Middle frontal gyrus (tissue), 1 donor: ENCODE measurements around the gene KSR2.

ENCODE experiments used
- DNase-seq: peaks from one replicate; pipeline ENCODE4 v3.0.0-alpha.2; 2015; ENCODE audit warnings: low spot score; ENCODE audit errors: extremely low spot score

The KSR2 gene

DNA sequence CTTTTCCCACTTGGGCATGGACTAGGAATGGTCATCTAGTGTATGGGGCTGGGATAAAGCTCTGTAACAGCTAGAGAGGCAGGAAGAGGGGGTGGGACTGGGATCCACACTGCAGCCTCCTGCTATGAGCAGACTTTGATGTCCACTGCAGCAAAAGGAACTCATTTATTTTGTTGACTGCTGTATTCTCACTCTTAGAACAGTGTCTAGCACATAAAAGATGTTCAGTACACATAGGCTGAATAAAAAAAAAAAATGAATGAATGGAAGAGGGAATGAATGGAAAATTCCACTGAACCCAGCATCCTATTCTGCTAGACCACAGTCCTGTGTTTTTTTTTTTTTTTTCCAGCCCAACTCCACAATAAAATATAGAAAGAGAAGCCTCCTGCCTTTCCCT lies 501.2 kb downstream of the KSR2 start:
- DNase-seq = no peak

DNA sequence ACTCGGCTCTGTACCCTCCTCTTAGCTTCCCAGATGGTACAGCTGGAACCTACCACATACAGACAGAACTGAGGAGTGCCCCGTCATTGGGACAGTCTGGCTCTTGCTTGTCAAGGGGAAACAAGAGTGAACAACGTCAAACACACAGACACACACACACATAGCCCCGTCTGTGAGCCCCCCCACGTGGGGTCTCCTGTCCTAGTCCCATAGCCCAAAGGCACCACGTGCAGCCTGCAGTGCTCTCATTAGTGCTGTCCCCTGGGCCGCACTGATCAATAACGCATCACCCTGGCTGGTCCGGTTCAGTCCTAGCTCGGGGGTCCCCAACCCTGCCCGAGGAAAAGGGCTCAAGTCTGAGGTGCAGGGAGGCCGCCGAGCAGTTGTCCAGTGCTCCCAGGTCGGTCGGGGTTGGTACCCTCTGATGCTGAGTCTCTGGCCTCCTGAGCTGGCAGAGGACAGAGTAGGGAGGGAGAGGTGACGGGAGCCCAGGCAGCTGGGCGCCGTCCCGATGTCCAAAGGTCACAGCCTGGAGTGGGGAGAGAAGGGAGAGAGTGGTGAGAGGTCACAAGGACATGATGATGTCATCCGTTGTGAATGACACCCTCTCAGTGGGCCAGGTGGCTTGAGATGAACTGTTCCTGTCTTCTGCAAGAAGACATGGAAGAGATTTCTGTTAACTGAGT lies 502.0 kb downstream of the KSR2 start:
- no peak for DNase-seq

DNA sequence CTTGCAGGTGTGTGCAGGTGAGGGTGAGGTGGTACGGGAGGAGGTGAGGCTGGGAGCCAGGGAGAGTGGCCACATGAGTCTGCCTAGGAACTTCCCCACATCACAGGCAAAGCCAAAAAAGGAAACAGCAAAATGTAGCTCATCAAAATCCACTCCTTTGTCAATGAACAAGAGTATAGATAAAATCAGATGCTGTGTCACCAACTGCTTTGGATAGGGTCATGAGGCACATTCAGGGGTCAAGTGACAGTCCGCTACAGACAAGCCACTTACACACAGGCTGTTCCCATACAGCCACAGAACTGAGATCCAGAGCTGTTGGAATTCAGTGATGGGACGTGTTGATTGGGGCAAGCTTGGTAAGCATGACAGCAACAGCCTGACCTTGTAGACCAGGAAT lies 507.1 kb downstream of the KSR2 start:
- no peak for DNase-seq

DNA sequence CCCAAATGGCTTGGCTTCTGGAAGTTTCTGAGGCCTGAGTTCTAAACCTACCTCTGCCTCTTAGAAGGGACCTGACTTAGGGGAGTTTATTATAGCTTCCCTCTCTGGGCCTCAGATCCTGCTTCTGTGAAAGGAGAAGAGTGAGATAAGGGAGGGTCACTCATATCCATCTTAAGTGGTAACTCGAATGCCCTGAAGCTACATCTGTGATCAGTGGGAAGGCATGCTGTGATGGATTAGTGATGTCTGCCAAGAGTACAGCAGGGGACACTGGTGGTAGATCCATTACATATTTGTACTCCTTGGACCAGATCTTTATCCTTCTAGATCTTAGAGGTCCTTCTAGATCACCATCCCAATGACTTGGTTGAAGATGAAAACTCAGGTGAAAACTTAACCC lies 509.6 kb downstream of the KSR2 start:
- no peak for DNase-seq

DNA sequence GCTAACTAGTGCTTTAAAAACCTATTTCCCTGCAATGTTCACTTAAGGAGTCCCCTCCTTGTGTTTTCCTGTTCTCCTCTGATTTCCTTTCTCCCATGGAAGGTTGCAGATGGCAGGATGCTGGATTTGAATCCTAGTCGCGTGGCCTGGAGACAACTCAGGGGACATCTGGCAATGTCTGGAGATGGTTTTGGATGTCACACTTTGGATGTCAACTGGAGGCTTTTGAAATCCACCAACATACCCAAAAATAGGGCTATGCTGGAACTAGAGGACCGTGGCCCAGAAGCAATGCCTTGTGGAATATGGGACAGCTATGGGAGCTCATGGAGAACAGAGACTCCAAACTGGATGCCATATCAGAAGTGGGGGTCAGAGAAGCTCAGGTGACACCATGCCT lies 511.6 kb downstream of the KSR2 start:
- DNase-seq = no peak

DNA sequence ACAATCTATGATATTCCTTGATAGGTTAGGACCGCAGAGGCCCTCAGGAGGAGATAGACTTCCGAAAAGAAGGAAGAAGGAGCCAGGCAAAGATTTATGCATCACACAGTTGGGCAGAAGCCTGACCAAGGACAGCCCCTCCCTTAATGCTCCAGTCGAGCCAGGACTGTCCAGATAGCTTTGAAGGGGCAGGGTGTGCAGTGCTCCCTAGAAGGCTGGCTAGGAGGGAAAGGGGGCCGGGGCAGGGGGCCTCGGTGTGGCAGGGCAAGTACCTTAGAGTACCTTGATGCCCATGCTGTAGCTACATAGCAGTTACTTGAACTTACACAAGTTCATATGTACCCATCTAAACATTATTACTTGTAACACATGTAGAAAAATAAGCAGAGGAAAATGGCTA lies 512.7 kb downstream of the KSR2 start:
- no peak for DNase-seq

DNA sequence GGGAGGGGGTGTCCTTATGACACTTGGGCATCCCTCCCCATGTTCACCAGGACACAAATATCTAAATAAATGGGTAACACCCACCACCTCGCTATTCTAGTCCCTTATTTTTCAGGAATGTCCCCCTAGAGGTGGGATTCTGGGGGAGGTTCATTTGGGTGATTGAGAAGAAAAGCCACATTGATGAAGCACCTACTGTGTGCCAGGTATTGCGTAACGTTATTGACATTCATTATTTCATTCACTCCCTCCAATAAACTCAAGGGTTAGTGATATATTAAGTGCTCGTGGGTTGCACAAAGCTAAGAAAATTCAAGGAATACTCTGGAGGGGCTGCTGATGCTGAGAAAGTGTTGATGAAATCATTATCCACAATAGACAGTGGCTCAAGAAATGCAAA lies 514.8 kb downstream of the KSR2 start:
- no peak for DNase-seq

DNA sequence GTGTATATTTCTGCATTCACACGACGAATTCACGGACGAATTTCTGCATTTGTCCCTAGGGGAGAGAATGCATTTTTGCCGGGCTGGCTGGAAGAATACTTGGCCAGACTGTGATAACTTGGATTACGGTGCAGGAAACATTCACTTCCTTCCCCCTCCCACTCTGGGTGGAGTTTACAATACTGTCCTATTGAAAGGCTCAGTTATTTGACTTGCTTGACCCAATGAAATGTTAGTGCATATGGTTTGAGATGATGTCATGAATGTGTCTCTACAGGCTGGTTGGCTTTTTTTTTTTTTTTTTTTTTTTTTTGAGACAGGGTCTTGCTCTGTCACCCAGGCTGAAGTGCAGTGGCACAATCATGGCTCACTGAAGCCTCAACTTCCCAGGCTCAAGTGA lies 516.7 kb downstream of the KSR2 start:
- no peak for DNase-seq

DNA sequence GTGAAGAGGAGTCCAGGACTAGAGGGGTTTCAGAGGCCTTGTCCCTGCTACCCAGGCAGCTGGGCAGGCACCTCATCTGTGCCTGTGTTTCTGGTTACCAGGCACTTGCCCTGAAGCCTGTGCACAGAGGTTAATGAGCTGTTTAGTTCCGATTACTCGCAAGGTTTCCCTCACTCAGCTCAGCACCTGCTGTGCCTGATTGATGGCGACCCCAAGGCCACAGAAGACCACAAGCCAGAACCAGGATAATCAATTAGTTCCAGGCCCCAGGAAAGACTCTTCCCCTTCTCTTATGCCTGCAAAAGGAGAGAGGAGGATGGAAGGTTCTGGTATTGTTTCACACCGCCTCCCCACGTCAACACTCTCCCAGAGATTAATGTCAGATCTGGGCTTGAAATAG lies 518.6 kb downstream of the KSR2 start:
- DNase-seq = no peak

DNA sequence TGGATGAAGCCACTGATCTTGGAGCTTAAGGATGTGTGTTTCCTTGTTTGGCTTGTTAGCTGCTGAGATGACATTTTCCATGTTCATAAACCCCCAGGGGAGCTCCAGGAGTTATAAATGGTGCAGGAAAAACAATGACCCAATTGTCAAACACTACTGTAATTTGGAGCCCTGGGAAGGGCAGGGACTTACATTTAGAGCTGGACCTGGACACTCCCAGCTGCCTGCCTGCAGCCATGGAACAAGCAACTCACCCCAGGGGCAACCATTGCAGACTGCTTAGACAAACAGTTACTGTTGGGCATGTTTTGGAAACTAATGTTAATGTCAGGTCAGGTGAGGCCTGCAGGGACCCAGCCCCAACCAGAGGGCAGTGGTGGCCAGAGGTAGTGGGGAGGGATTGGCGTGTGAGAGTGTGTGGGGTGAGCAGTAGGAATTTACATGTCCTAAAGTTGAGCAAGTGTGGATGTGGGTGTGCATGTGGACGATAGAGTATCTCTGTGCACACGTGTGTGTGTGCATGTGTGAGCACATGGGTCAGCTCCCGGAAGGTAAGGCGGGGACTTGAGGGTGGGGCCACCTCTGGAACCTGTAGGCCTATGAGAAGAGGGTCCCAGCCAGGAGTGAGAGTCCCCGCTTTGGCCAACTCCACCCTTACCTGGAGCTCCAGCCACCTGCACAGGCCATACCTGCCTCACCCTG lies 521.0 kb downstream of the KSR2 start:
- DNase-seq = no peak

DNA sequence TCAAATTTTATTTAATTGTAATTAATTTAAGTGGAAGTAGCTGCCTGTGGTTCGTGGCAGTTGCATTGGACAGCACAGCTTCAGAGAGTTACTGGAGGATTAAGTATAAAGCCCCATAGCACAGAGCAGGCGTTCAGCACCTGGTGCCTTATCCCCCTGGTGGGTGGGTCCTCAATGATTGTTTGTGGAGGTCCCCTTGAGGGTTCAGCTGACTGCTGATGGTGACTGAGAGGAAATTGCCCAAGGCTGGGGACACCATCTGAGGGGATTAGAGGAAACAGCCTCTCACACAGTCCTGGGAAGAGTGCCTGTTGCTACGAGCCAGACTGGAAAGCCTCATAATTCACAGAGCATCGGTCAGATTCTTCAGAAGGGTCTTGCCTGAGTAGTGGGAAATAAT lies 524.0 kb downstream of the KSR2 start:
- DNase-seq = no peak

DNA sequence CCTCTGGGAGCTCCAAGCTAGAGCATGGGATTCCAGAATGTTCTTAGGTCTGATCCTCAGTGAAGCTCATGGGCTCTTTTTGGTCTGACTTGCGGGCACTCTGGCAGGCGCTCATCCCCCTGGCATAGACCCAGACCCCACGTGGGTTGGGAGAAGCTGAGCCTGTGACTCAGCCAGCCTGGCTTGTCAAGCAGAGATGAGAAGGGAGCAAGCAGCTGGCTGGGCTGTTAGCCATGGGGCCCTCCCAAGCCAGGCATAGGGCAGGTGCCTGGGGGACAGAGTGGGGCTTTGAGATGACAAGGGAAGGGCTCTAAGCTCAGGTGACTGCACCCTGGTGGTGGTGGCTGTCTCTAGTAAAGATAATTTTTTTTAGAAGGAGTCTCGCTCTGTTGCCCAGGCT lies 527.0 kb downstream of the KSR2 start:
- DNase-seq = no peak

DNA sequence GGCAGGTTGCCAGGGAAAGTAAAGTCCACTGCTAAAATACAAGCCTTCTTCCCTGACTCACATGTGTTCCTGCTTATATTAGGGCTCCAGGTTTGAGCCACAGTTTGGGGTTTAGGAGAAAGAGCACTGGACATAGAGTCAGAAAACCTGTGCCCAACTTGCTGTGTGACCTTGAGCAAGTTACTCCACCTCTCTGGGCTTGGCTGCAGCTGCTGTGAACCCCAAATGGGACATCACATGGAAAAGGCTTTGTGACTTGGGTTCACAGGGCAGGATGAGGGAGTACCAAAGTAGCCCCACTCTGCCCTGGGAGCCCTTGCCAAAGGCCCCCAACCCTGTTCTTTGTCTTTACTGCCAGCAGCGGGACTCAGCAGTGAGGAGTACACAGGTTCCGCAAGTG lies 528.4 kb downstream of the KSR2 start:
- no peak for DNase-seq

DNA sequence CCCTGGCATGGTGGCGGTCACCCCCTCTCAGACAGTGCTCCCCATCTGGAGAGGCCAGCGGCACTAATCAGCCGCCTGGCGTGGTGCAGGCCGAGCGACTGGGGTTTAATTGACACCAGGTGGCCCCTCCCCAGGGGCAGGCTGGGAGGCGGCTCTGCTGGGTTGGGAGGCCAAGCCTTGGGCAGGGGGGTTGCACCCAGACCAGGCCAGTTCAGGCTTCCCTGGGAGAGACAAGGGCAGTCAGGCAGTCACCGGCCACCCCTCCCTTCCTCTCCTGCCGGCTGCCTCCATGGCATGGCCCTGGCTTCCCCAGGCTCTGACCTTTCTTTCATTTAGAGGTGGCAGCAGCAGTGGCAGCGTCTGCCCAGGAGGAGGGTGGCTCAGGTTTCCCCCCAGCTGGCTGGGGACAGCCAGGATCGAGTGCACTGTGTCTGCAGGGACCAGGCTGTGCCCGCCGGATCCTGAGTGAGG lies 529.2 kb downstream of the KSR2 start:
- DNase-seq = no peak

DNA sequence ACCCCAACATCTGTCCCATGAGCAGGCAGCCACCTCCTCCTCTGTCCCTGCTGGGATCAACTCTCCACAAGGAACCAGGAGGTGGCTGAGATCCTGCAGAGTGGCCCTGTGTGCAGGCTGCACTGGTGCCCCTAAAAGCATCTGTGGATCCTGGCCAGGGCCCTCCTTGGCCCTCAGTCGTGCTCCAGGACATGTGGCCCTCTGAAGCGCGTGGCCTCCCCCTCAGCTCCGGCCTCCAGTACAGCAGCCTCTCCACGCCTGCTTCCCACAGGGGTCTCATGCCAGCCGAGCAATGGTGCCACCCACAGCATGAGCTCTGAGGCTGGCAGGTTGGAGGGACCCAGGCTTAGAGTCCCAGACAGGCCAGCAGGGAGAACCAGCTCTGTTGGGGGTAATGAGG lies 530.0 kb downstream of the KSR2 start:
- no peak for DNase-seq

DNA sequence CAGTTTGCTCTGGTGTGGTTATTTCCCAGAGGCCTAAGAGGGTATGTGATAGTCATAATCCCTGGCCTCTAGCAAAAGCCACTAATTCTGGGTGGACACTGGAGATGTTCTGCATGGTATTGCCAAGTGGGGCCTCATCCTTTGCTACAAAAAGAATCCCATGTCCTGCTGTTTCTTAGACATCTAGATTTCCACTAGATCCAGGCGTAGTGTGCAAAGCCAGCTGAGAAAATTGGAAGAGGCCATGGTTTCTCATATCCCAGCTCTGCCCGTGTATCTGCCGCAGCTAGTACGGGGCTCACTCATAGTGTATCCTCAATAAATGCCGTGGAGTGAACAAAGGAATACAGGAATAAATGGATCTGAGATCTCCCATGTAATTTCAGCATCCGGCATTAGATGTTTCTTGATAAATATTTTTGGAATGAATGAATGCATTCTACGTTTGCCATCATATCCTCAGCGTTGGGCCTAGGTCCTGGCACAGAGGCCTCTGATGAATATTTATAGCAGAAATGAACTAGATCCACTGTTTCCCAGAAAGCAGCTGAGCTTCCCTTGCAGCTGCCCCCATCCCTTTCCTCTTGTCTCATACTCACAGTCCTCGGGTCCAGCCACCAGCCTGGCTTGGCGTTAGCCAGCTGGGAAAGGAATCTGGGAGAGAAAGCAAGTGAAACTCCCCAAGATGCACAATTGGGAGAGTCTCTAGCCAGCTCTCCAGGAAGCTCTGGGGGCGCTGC lies 531.1 kb downstream of the KSR2 start:
- peak; percentile 21 for DNase-seq

DNA sequence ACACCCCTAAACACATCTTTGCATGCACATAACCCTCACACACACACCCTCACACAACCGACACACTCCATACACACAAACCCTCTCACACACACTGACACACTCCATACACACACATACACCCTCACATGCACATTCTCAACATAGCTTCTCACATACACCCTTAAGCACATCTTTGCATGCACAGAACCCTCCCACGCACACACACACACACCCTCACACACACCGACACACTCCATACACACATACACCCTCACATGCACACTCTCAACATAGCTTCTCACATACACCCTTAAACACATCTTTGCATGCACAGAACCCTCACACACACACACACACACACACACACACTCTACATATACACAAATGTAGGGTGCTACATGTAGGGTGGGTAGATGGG lies 534.9 kb downstream of the KSR2 start:
- no peak for DNase-seq

DNA sequence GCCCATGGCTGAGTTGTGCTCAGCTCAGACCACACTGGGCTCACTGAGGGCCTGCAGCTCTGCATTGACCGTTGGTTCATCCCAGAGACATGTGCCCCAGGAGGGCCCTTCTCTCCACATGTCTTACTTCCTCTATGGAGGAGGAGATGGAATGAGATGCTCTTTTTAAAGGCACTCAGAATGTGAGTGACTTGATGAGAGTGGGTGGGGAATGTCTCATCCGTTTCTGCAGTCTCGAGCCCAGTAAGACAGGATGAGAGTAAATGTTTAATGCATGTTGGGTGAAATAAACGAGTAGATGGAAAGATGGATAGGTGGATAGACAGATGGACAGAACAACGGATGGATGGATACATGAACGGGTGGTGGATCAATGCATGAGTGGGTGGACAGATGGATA lies 538.5 kb downstream of the KSR2 start:
- no peak for DNase-seq

DNA sequence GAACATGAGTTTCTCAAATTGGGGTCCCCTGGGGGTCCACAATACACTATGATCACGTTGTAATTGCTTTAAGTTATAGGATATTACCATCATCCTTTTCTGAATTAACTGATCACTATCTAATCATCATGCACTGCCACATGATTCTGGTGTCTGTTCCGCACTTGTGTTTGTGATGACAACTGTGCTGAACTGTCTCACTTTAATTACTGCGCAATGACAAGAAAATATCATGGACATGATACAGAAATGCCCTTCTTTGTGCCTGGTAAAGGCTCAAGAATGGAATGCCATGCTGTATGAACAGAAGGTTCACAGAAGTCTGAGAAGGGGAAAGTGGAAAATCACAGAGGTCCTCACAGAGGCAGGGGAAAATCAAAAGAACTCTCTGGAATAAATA lies 541.6 kb downstream of the KSR2 start:
- DNase-seq = no peak

DNA sequence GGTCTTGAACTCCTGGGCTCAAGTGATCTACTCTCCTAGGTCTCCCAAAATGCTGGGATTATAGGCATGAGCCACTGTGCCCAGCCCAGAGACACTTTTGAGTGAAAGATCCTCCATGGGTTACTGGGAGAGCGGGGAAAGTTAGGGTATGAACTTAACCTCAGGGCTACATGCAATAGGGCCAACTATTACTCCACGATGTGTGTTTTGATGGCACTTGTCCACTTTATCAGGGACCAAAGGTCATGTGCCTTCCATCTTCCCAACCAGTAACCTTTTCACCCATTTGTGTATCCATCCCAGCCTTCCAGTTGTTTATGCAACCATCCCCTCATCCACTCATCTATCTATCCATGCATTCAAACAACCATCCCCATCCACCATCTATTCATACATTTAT lies 546.8 kb downstream of the KSR2 start:
- no peak for DNase-seq

DNA sequence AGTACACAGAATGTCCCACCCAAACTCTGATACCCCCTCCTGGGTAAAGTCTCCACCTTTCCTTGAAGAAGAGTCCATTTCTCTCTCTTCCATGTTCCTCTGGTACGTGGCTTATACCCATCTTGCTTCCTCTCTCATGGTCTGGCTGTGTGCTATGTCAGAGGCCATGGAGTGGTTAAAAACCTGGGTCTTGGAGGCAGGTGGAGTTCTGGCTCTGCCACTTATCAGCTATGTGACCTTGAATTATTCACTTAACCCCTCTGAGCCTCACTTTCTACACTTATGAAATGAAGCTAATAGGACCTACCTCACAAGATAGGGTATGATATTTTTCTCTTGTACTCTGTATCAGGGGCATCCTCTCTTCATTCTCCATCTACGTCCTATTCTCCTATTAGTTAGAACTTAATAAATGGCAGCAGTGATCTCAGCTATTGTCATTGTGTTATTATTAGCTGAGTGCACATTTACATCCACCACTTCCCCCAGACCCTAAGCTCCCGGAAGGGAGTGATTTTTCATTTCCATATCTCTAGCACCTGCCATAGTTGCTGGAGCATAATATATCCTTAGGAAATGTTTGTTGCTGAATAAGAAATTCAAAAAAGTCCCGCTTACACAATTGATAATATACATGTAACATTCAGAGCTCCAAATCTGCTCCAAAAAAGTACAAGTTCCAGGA lies 547.6 kb downstream of the KSR2 start:
- DNase-seq = no peak

DNA sequence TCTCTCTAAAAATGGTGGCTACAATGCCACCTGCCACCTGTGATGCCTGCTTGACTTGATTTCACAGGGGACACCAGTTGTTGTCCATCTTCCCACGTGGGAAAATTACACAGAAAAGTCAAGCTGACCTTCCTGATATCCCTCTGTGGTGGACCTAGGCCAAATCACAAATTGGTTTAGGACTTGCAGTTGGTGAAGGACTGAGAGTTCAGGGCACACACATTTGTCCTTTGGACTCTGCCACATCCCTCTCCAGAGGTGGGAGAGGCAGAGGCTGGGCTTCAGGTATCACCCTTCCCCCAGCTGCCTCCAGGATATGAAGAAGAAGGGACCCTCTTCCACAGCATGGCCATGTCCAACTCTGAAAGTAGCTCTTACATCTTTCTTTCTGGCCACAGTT lies 551.8 kb downstream of the KSR2 start:
- DNase-seq = no peak
